Vagina (tissue), 2 donors: ENCODE measurements around the gene PI16. TPM values are rescaled to one million over a fixed set of nuclear protein-coding genes. Genes with fewer than 3 reads are reported as not detected.
"Not testable (repeated sequence)": the region's sequence is repeated elsewhere in the genome, so short reads cannot be mapped to it uniquely, and the experiment has no call there.

Source experiments
- DNase-seq, 2 donors: peaks; one replicate each; pipeline ENCODE4 v3.0.0-alpha.2; 2017; ENCODE audit errors: extremely low spot score in 2 of 2
- H3K27ac ChIP-seq: fragments of 200-600 bp; sonication (generic); one replicate; pipeline ENCODE4 v1.5.1; 2019
- H3K27me3 ChIP-seq: fragments of 200-600 bp; sonication (generic); one replicate; pipeline ENCODE4 v1.5.1; 2019
- H3K36me3 ChIP-seq, 2 donors: fragments of 200-600 bp; sonication (generic); one replicate each; pipeline ENCODE4 v1.5.1; 2017 to 2019
- H3K4me1 ChIP-seq: fragments of 200-600 bp; sonication (generic); one replicate; pipeline ENCODE4 v1.5.1; 2019
- H3K4me3 ChIP-seq, 2 donors: fragments of 200-600 bp; sonication (generic); 1 replicate in 1 of 2; 2 replicates in 1 of 2; pipeline ENCODE4 v1.5.1; 2016 to 2019
- H3K9me3 ChIP-seq: fragments of 200-600 bp; sonication (generic); one replicate; pipeline ENCODE4 v1.5.1; 2019
- POLR2A ChIP-seq, 2 donors: fragments of 450-650 bp; IDR thresholded peaks; one replicate each; pipeline ENCODE4 v1.6.1; 2017; ENCODE audit warnings: antibody characterized with exemption in 2 of 2, mild to moderate bottlenecking in 2 of 2, moderate library complexity in 2 of 2
- POLR2AphosphoS5 ChIP-seq, 2 donors: sonication (generic); formaldehyde crosslinking; IDR thresholded peaks; one replicate each; pipeline ENCODE4 v1.9.0; 2017; ENCODE audit warnings: antibody characterized with exemption in 2 of 2, mild to moderate bottlenecking in 2 of 2, low read depth in 1 of 2; ENCODE audit not compliant: insufficient read depth in 1 of 2
- intact Hi-C: fragments of 100-400 bp; cut with DNase I; formaldehyde crosslinking; loops from one replicate; pipeline ENCODE4 v1.15.1; 2023
- total RNA-seq: library from RNA; depleted of rRNA; stranded (reverse); fragments of >200 nt; gene quantifications from one replicate; pipeline ENCODE4 v1.2.3, GENCODE V29; 2016
- TF ChIP-seq, protein P1 (sequence below), 3 experiments: fragments of 450-650 bp in 2 of 3; fragments of 200-600 bp in 1 of 3; sonication (generic) in 1 of 3; IDR thresholded peaks; one replicate each; pipeline ENCODE4 v1.5.1; 2017 to 2019; ENCODE audit warnings: antibody characterized with exemption in 3 of 3, mild to moderate bottlenecking in 2 of 3, moderate library complexity in 2 of 3

The PI16 gene
- total RNA-seq, 1 donor from 2014 or later: 88.6 TPM

DNA sequence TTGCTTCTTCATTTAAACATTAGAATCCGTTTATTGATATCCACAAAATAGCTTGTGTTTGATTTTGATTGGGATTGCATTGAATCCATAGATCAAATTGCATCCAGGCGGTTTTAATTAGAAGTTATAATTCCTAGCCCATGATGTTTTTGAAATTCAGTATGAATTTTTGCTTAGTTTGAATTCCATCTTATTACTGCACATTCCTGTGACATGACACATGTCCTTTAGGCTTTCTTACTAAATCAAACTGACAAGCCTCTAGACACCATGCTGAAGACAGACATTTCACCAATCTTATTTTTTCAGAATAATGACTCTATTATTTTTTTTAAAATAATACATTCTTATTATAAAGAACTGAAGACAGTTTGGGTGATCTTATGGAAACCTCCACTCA, 21.4 kb upstream of the PI16 start:
- intact Hi-C loops: no loop called here
- peaks cover 13% of the 10 kb centered on the region for H3K4me1 ChIP-seq
- no peak overlapping the region for H3K27ac ChIP-seq
- H3K36me3 ChIP-seq: no peaks in the 10 kb centered on the region
- no peak overlapping the region for H3K4me3 ChIP-seq
- no peak for DNase-seq
- TF ChIP-seq, protein P1, sequence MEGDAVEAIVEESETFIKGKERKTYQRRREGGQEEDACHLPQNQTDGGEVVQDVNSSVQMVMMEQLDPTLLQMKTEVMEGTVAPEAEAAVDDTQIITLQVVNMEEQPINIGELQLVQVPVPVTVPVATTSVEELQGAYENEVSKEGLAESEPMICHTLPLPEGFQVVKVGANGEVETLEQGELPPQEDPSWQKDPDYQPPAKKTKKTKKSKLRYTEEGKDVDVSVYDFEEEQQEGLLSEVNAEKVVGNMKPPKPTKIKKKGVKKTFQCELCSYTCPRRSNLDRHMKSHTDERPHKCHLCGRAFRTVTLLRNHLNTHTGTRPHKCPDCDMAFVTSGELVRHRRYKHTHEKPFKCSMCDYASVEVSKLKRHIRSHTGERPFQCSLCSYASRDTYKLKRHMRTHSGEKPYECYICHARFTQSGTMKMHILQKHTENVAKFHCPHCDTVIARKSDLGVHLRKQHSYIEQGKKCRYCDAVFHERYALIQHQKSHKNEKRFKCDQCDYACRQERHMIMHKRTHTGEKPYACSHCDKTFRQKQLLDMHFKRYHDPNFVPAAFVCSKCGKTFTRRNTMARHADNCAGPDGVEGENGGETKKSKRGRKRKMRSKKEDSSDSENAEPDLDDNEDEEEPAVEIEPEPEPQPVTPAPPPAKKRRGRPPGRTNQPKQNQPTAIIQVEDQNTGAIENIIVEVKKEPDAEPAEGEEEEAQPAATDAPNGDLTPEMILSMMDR (IDR thresholded peaks at IDR 0.05): no peak
- TF ChIP-seq POLR2A (IDR thresholded peaks at IDR 0.05): no peak
- no peak for TF ChIP-seq POLR2AphosphoS5 (IDR thresholded peaks at IDR 0.05; ENCODE audit: insufficient read depth in 1 of 2, low read depth in 1 of 2)
- H3K9me3 ChIP-seq: no peaks in the 10 kb centered on the region
- no peaks in the 10 kb centered on the region for H3K27me3 ChIP-seq

DNA sequence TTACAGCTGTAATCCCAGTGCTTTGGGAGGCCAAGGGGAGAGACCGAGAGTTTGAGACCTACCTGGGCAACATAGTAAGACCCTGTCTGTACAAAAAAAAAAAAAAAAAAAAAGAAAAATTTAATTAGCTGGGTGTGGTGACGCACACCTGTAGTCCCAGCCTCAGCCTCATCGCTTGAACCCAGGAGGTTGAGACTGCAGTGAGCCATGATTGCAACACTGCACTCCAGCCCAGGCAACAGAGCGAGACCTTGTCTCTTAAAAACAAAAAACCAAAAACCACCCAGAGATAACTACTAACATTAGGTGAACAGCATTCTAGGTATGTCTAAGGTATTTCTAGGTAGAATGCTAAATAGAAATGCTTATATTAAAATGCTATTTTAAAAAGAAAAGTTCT, 21.0 kb upstream of the PI16 start:
- Histone ChIP-seq H3K9me3 (no peaks in the 10 kb centered on the region), H3K4me3 (no peak overlapping the region), H3K27me3 (no peaks in the 10 kb centered on the region), H3K27ac (no peak overlapping the region), H3K36me3 (no peaks in the 10 kb centered on the region), H3K4me1 (peaks cover 9% of the 10 kb centered on the region)
- DNase-seq: peak in 1 of 2 donors; percentile 16
- intact Hi-C loops: no loop called here
- no peak for TF ChIP-seq POLR2AphosphoS5 (IDR thresholded peaks at IDR 0.05; ENCODE audit: insufficient read depth in 1 of 2, low read depth in 1 of 2)
- TF ChIP-seq, protein P1 (IDR thresholded peaks at IDR 0.05): no peak
- TF ChIP-seq POLR2A (IDR thresholded peaks at IDR 0.05): no peak

DNA sequence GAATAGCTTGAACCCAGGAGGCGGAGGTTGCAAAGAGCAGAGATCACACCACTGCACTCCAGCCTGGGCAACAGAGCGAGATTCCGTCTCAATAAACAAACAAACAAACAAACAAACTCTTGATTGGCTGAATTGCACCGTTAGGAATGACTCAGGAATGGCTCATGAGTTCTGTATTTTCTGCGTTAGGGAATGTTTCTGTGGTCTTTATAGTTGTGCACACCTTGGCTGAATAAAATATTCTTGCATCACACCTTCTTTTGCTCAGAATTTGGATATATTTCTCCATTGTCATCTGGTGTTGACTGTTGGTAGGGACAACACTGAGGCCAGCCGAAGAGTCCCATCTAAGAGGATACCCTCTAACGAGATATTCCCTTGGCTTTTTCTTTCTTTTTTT, 19.6 kb upstream of the PI16 start:
- no peak overlapping the region for H3K27ac ChIP-seq
- no peaks in the 10 kb centered on the region for H3K27me3 ChIP-seq
- DNase-seq: no peak
- intact Hi-C loops: no loop called here
- no peaks in the 10 kb centered on the region for H3K9me3 ChIP-seq
- no peak for TF ChIP-seq POLR2AphosphoS5 (IDR thresholded peaks at IDR 0.05; ENCODE audit: insufficient read depth in 1 of 2, low read depth in 1 of 2)
- TF ChIP-seq POLR2A (IDR thresholded peaks at IDR 0.05): no peak
- TF ChIP-seq, protein P1 (IDR thresholded peaks at IDR 0.05): no peak
- no peaks in the 10 kb centered on the region for H3K36me3 ChIP-seq
- no peak overlapping the region for H3K4me3 ChIP-seq
- peaks cover 5% of the 10 kb centered on the region for H3K4me1 ChIP-seq

DNA sequence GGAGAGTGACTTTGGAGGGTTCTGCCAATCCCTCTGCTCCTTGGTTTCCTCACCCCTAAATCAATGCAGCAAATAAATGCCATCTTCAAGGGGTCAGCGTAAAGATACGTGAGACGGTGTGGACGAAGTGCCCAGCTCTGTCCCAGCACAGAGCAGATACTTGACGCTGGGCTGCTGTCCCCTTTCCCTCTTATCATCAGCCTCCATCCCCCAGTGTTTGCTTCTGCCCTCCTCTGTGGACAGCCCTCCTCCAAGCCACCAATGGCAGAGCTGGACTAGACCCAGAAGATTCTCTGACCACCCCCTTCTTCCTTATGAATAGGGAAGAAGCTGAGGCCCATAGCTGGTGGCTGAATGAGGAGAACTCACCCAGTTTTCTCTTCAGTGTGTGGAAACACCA, 17.7 kb upstream of the PI16 start:
- H3K27me3 ChIP-seq: no peaks in the 10 kb centered on the region
- intact Hi-C loops: no loop called here
- H3K4me1 ChIP-seq: no peaks in the 10 kb centered on the region
- DNase-seq: no peak
- H3K4me3 ChIP-seq: no peak overlapping the region
- H3K36me3 ChIP-seq: no peaks in the 10 kb centered on the region
- H3K27ac ChIP-seq: no peak overlapping the region
- TF ChIP-seq, protein P1 (IDR thresholded peaks at IDR 0.05): no peak
- no peaks in the 10 kb centered on the region for H3K9me3 ChIP-seq

DNA sequence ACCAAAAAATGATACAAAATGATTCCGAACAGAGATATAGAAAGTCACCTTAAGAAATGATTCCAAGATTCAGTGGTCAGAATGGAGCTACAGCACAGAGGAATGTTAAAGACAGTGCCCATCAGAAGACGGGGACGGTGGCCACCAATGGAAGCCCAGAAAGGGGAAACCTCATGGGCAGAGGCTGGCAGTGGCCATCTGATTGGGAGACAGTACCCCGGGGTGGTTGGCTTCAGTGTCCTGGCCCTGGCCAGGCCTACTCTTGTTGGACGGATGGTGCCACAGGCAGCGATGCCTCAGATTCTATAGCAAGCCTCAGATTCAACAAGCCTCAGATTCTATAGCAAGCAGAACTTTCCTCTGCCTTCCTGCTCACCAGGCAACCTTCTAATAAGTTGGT, 16.6 kb upstream of the PI16 start:
- Histone ChIP-seq H3K27ac (no peak overlapping the region), H3K4me3 (no peak overlapping the region), H3K4me1 (no peaks in the 10 kb centered on the region), H3K36me3 (no peaks in the 10 kb centered on the region), H3K9me3 (no peaks in the 10 kb centered on the region), H3K27me3 (no peaks in the 10 kb centered on the region)
- intact Hi-C loops: no loop called here
- no peak for TF ChIP-seq POLR2A (IDR thresholded peaks at IDR 0.05)
- TF ChIP-seq POLR2AphosphoS5 (IDR thresholded peaks at IDR 0.05; ENCODE audit: insufficient read depth in 1 of 2, low read depth in 1 of 2): no peak
- no peak for DNase-seq

DNA sequence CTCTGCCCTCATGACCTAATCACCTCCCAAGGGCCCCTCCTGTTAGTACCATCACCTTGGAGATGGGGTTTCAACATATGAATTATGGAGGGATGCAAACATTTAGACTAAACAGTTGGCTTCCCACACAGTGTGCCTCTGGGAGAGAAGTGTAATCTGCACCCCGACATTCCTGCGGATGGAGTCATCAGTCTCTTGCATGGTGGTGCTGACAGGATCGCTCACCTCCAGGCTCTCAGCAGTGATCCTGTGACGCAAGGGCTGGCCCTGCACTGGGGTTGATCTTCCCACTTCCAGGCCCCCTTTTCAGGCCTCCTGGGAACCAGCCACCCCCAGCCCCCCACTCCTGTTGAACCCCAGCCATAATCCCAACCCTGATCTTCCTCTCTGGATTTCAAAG, 16.0 kb upstream of the PI16 start:
- DNase-seq: no peak
- TF ChIP-seq POLR2A (IDR thresholded peaks at IDR 0.05) (no peak), POLR2AphosphoS5 (IDR thresholded peaks at IDR 0.05; ENCODE audit: insufficient read depth in 1 of 2, low read depth in 1 of 2) (no peak)
- TF ChIP-seq, protein P1 (IDR thresholded peaks at IDR 0.05): no peak
- Histone ChIP-seq H3K4me1 (no peaks in the 10 kb centered on the region), H3K27ac (no peak overlapping the region), H3K9me3 (no peaks in the 10 kb centered on the region), H3K4me3 (no peak overlapping the region), H3K27me3 (no peaks in the 10 kb centered on the region), H3K36me3 (no peaks in the 10 kb centered on the region)
- intact Hi-C loops: no loop called here

DNA sequence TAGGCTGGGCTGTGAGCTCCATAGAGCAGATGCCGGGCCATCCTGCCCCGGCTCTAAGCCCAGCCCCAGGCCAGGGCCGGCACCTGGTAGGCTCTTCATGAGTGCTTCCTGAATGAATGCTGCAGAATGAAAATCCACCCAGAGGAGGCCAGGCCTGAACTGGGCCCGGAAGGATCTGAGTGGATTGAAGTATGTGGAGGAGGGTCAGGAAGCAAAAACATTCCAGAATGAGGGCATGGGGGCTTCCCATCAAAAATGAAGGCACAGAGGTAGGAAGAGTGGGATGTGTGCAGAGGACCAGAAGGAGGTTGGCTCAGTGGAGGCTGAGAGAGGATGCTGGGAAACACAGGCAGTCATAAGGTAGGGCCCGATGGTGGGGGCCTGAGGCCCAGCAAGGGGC, 15.5 kb upstream of the PI16 start:
- H3K4me3 ChIP-seq, H3K27me3 ChIP-seq, H3K9me3 ChIP-seq, DNase-seq, H3K27ac ChIP-seq, H3K4me1 ChIP-seq, H3K36me3 ChIP-seq, intact Hi-C loops: not testable (repeated sequence)
